Dermis lymphatic vessel endothelial cell (primary cell): ENCODE measurements around the gene SPRYD3. TPM values are rescaled to one million over a fixed set of nuclear protein-coding genes. Genes with fewer than 3 reads are reported as not detected.

Experiments
- total RNA-seq: library from RNA; depleted of rRNA; stranded (reverse); fragments of >200 nt; gene quantifications from 2 replicates; pipeline ENCODE4 v1.2.1, GENCODE V29; 2014

SPRYD3 gene
- total RNA-seq: 11.9 and 13.8 TPM in 2 replicates

GRCh38 chr12:53079226-53080117 lies at the start of gene SPRYD3:
SPRYD3 (minus strand) TSS chr12:53079390; CDS start chr12:53079333, 57 bp downstream.

GRCh38 chr12:53102883-53103807 lies 24.0 kb upstream of the SPRYD3 start, which contains the start of gene SOAT2:
SOAT2 (plus strand) TSS chr12:53103486; CDS start chr12:53103578, 92 bp downstream.

DNA sequence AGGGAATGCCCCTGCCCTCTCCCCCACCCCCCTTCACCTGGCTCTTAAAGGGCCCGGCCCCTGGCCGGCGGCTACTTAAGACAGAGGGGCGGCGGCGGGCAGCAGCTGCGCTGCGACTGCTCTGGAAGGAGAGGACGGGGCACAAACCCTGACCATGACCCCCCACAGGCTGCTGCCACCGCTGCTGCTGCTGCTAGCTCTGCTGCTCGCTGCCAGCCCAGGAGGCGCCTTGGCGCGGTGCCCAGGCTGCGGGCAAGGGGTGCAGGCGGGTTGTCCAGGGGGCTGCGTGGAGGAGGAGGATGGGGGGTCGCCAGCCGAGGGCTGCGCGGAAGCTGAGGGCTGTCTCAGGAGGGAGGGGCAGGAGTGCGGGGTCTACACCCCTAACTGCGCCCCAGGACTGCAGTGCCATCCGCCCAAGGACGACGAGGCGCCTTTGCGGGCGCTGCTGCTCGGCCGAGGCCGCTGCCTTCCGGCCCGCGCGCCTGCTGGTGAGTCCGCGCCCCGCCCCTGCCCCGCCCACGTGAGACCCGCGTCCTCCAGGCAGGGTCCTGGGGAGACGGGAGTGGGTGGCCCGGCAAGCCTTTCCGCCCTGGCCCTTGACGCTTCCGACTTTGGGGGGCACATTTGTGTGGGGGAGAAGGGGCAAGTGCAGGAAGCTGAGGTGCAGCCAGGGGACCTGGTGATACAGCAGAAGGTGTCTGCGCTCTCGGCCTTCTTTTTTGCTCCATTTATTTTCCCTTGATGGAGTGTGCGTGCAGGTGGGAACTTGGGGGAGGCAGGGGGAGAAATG lies 18.6 kb upstream of the SPRYD3 start, which contains the start of gene IGFBP6:
Gene IGFBP6, plus strand, starts transcription at position 104 of the 790 bp plus-strand sequence. Its CDS starts 51 bp downstream, at position 155.

GRCh38 chr12:53049571-53050318 lies 29.4 kb downstream of the SPRYD3 start, which contains the start of gene TNS2:
TNS2 (plus strand) TSS chr12:53050065; CDS start chr12:53050186, 121 bp downstream.

Other genes with a start within 250 kb of the SPRYD3 start
- gene KRT79, start 245.1 kb downstream of the SPRYD3 start, total RNA-seq: not detected in 2 replicates
- not detected in 2 replicates for gene KRT78, start 230.4 kb downstream of the SPRYD3 start, total RNA-seq
- gene KRT8, start 174.3 kb downstream of the SPRYD3 start, total RNA-seq: 9.4 and 13.1 TPM in 2 replicates
- 112 and 131 TPM in 2 replicates for gene KRT18, start 130.3 kb downstream of the SPRYD3 start, total RNA-seq
- gene EIF4B, start 72.9 kb downstream of the SPRYD3 start, total RNA-seq: 1,180 and 1,656 TPM in 2 replicates
- 19.1 and 31.5 TPM in 2 replicates for gene TNS2, start 29.3 kb downstream of the SPRYD3 start, total RNA-seq
- gene IGFBP6, start 18.3 kb upstream of the SPRYD3 start, total RNA-seq: 1.7 and 5.2 TPM in 2 replicates
- gene SOAT2, start 24.1 kb upstream of the SPRYD3 start, total RNA-seq: not detected in 2 replicates
- gene ZNF740, start 101.3 kb upstream of the SPRYD3 start, total RNA-seq: 15.3 and 15.6 TPM in 2 replicates
- 4.6 and 5.5 TPM in 2 replicates for gene CSAD, start 101.5 kb upstream of the SPRYD3 start, total RNA-seq
- under 0.01 and 0.09 TPM in 2 replicates for gene ITGB7, start 127.9 kb upstream of the SPRYD3 start, total RNA-seq
- 12.3 and 16.5 TPM in 2 replicates for gene RARG, start 152.8 kb upstream of the SPRYD3 start, total RNA-seq
- 1.3 and 1.5 TPM in 2 replicates for gene ESPL1, start 188.9 kb upstream of the SPRYD3 start, total RNA-seq
- gene PFDN5, start 216.2 kb upstream of the SPRYD3 start, total RNA-seq: 495 and 525 TPM in 2 replicates
- gene MYG1, start 220.3 kb upstream of the SPRYD3 start, total RNA-seq: 34.6 and 41.9 TPM in 2 replicates
- gene AAAS, start 242.2 kb upstream of the SPRYD3 start, total RNA-seq: 23.7 and 24.4 TPM in 2 replicates